GM12878 (cell line): ENCODE data around the gene ALX4. TPM values are rescaled to one million over a fixed set of nuclear protein-coding genes. Genes with fewer than 3 reads are reported as not detected.

ENCODE experiments used
- ATAC-seq: fragments of 200-7000 bp; cut with Tn5 transposase; 3 replicates; pipeline ENCODE4 v1.9.1; 2020; ENCODE audit warnings: mild to moderate bottlenecking, moderate library complexity
- BruUV-seq: library from RNA; stranded (reverse); fragments of 400-500 nt; replicated peaks from 2 replicates; lab custom pipeline; 2021; lab: Mats Ljungman, UMichigan
- CTCF ChIA-PET: fragments of 300-600 bp; sonication (Branson Sonifier 250); formaldehyde crosslinking; extraction: SDS; loops from one replicate; lab custom pipeline; 2021; ENCODE audit warnings: inconsistent platforms; lab: Yijun Ruan, JAX
- POLR2A ChIA-PET: fragments of 350-600 bp; formaldehyde crosslinking; extraction: SDS; loops from one replicate; lab custom pipeline; 2021; ENCODE audit warnings: inconsistent platforms; lab: Charles Lee
- RAD21 ChIA-PET: fragments of 300-600 bp; sonication (Branson Sonifier 250); formaldehyde crosslinking; loops from one replicate; lab custom pipeline; 2023; ENCODE audit warnings: antibody characterized with exemption; ENCODE audit not compliant: unreplicated experiment; lab: Charles Lee
- SMC1A ChIA-PET: fragments of 300-600 bp; sonication (Branson Sonifier 250); formaldehyde crosslinking; loops from one replicate; lab custom pipeline; 2023; ENCODE audit not compliant: unreplicated experiment, uncharacterized antibody; lab: Charles Lee
- DNase-seq: peaks from one replicate; pipeline ENCODE4 v3.0.0-alpha.2; 2011; ENCODE audit warnings: low read depth, low spot score
- FAIRE-seq: peaks from 3 replicates; lab custom pipeline; 2011; peaks lifted over from hg19 to GRCh38; lab: Jason Lieb, UNC
- H2AFZ ChIP-seq: 2 replicates; pipeline ENCODE4 v1.6.0; 2011; ENCODE audit warnings: low read depth, low read length, control low read depth; ENCODE audit not compliant: control insufficient read depth
- H3K27ac ChIP-seq: 2 replicates; pipeline ENCODE4 v1.5.1; 2011; ENCODE audit warnings: control low read depth; ENCODE audit not compliant: control insufficient read depth, insufficient read depth
- H3K27me3 ChIP-seq, 2 experiments: replicated peaks in 1 of 2; 2 replicates each; pipeline versions ENCODE4 v1.6.0 to v1.6.1; 2011; ENCODE audit warnings: low read length in 1 of 2; ENCODE audit not compliant: control insufficient read depth in 2 of 2, insufficient read depth in 2 of 2
- H3K36me3 ChIP-seq, 2 experiments: 2 replicates each; pipeline ENCODE4 v1.5.1; 2011; ENCODE audit warnings: low read length in 1 of 2; ENCODE audit not compliant: control insufficient read depth in 2 of 2, insufficient read depth in 2 of 2
- H3K4me1 ChIP-seq: 2 replicates; pipeline ENCODE4 v1.6.1; 2011; ENCODE audit warnings: mild to moderate bottlenecking, low read length, moderate library complexity, mixed read lengths; ENCODE audit not compliant: control insufficient read depth, insufficient read depth
- H3K4me2 ChIP-seq: 2 replicates; pipeline ENCODE4 v1.6.0; 2011; ENCODE audit warnings: control low read depth; ENCODE audit not compliant: control insufficient read depth, insufficient read depth
- H3K4me3 ChIP-seq: fragments of 200-600 bp; sonication (generic); 2 replicates; pipeline ENCODE4 v1.5.1; 2016
- H3K79me2 ChIP-seq: 2 replicates; pipeline ENCODE4 v1.6.0; 2011; ENCODE audit warnings: low read length; ENCODE audit not compliant: control insufficient read depth, insufficient read depth
- H3K9ac ChIP-seq: 2 replicates; pipeline ENCODE4 v1.8.0; 2011; ENCODE audit warnings: low read length, control low read depth, mixed read lengths; ENCODE audit not compliant: control insufficient read depth, insufficient read depth
- H3K9me3 ChIP-seq: replicated peaks from 3 replicates; pipeline ENCODE4 v1.5.1; 2011; ENCODE audit warnings: mild to moderate bottlenecking, low read length; ENCODE audit not compliant: control insufficient read depth, insufficient read depth
- H4K20me1 ChIP-seq: 2 replicates; pipeline ENCODE4 v1.6.0; 2011; ENCODE audit not compliant: control insufficient read depth, insufficient read depth
- CUX1 ChIP-seq: IDR thresholded peaks from 2 replicates; pipeline ENCODE4 v1.6.1; 2012; ENCODE audit warnings: improper control_type of control experiment, low read depth, low read length; ENCODE audit not compliant: insufficient replicate concordance
- E2F8 ChIP-seq: fragments of 450-650 bp; IDR thresholded peaks from 2 replicates; pipeline ENCODE4 v1.6.1; 2018; ENCODE audit warnings: mild to moderate bottlenecking, low read depth, moderate library complexity; ENCODE audit not compliant: partially characterized antibody
- EP300 ChIP-seq, 2 experiments: fragments of 150-350 bp in 1 of 2; IDR thresholded peaks; 2 replicates each; pipeline ENCODE4 v1.6.1; 2011 to 2012; ENCODE audit warnings: low read depth in 2 of 2, low read length in 2 of 2, borderline replicate concordance in 1 of 2, improper control_type of control experiment in 1 of 2, inconsistent platforms in 1 of 2; ENCODE audit not compliant: control insufficient read depth in 1 of 2
- ESRRA ChIP-seq: IDR thresholded peaks from 2 replicates; pipeline ENCODE4 v1.6.1; 2012; ENCODE audit warnings: mild to moderate bottlenecking, low read length, improper control_type of control experiment
- JUND ChIP-seq: IDR thresholded peaks from 2 replicates; pipeline ENCODE4 v1.6.1; 2012; ENCODE audit warnings: low read depth, mild to moderate bottlenecking, low read length, improper control_type of control experiment, moderate library complexity
- KAT2A ChIP-seq: conservative IDR thresholded peaks from 2 replicates; pipeline ENCODE4 v1.6.1; 2011; ENCODE audit warnings: low read depth, low read length; ENCODE audit not compliant: control insufficient read depth
- RFX5 ChIP-seq: IDR thresholded peaks from 2 replicates; pipeline ENCODE4 v1.6.1; 2011; ENCODE audit warnings: low read depth, low read length, improper control_type of control experiment
- SPI1 ChIP-seq: IDR thresholded peaks from 2 replicates; pipeline ENCODE4 v1.6.1; 2011; ENCODE audit warnings: low read depth, mild to moderate bottlenecking, low read length, moderate library complexity, borderline replicate concordance; ENCODE audit not compliant: insufficient read depth
- USF1 ChIP-seq: IDR thresholded peaks from 2 replicates; pipeline ENCODE4 v1.6.1; 2011; ENCODE audit warnings: borderline replicate concordance, low read depth, mild to moderate bottlenecking, moderate library complexity, mixed read lengths, low read length; ENCODE audit not compliant: insufficient read depth; ENCODE audit errors: extremely low read length
- WRNIP1 ChIP-seq: IDR thresholded peaks from 2 replicates; pipeline ENCODE4 v1.6.1; 2011; ENCODE audit warnings: low read depth, low read length, improper control_type of control experiment, borderline replicate concordance
- WGBS: methylation state at CpG from one replicate; pipeline ENCODE4 v1.1.6; 2016; ENCODE audit warnings: low lambda C conversion rate; ENCODE audit not compliant: insufficient replicate concordance, insufficient coverage; ENCODE audit errors: missing lambda C conversion rate; 5-methylcytosine and 5-hydroxymethylcytosine counted together
- in situ Hi-C: fragments of 300-500 bp; cut with MboI; formaldehyde crosslinking; loops from 9 replicates; pipeline ENCODE4 v1.14.3; 2018; ENCODE audit warnings: mixed read lengths
- intact Hi-C: fragments of 100-400 bp; cut with micrococcal nuclease; formaldehyde crosslinking; loops from one replicate; pipeline ENCODE4 v1.14.2; 2022; ENCODE audit not compliant: unreplicated experiment
- polyA plus RNA-seq, 11 experiments: library from polyadenylated mRNA; depleted of rRNA in 4 of 11; unstranded in 6 of 11; stranded (reverse) in 5 of 11; fragments of >200 nt; fragmentation: Nextera tagmentation in 4 of 11; fragmentation: Illumina TruSeq in 1 of 11; extraction: Ambion mirVana in 4 of 11; extraction: Trizol in 1 of 11; gene quantifications; 1 replicate in 1 of 11; 2 replicates in 10 of 11; pipeline versions ENCODE4 v1.2.1 to v1.2.3, GENCODE V29; 2011 to 2016; ENCODE audit warnings: inconsistent platforms in 2 of 11, missing spikeins in 2 of 11, low read depth in 1 of 11
- total RNA-seq, 4 experiments: library from RNA; depleted of rRNA in 3 of 4; stranded (reverse); fragments of >200 nt in 3 of 4; fragmentation: Illumina TruSeq in 1 of 4; extraction: Trizol in 1 of 4; gene quantifications; 2 replicates each; pipeline versions ENCODE4 v1.2.1 to v1.2.3, GENCODE V29; 2013 to 2021
- TF ChIP-seq, protein P1 (sequence below): fragments of 450-650 bp; IDR thresholded peaks from 2 replicates; pipeline ENCODE4 v1.6.1; 2018; ENCODE audit warnings: borderline replicate concordance, mild to moderate bottlenecking; ENCODE audit not compliant: partially characterized antibody

ALX4 gene
- total and polyA plus RNA-seq, 10 of the 15 experiments (the other 5 are each of a cell fraction or from before 2014, with no cell fraction given): not detected

DNA sequence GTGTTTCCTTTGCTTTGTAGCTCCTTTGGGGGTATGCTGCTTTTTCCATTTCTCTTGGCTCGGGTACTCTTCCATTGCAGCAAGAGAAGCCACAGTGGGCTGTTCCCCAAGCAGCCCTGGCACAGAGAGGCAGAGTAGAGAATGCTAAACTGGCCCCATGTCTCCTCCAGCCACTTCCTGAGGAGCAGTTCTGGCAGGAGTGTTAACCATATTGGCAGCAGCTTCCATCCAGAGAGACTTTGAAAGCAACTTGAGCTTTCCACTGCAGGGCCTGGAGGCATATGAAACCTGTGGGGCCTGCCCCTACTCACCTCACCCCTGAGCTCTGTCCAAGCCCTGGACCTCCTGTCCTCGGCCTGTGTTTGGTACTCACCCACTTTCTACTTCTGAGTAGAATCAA, 61.8 kb downstream of the ALX4 start:
- H3K9me3 ChIP-seq: peaks cover 2% of the 10 kb centered on the region; the same call in 2 of the 3 replicates
- H2AFZ ChIP-seq: no peak overlapping the region
- 81% methylated on average over 2 of the region's 2 CpGs for WGBS
- H3K27me3 ChIP-seq: no peaks in the 10 kb centered on the region
- H4K20me1 ChIP-seq: no peaks in the 10 kb centered on the region; the same call in 1 of the 2 replicates
- no peak overlapping the region for H3K9ac ChIP-seq
- no peak overlapping the region for H3K4me3 ChIP-seq
- DNase-seq: no peak
- intact Hi-C loops: no loop called here
- FAIRE-seq: no peak
- H3K4me2 ChIP-seq: no peak overlapping the region
- ChIA-PET SMC1A (interaction anchor here (1.3 kb wide), 1 partner anchor 19 kb away, joined by 4 read pairs; no protein-coding TSS in a partner anchor), POLR2A (no interaction called here), CTCF (interaction anchor here (1.2 kb wide), 1 partner anchor 37 kb away, joined by 3 read pairs; no protein-coding TSS in a partner anchor), RAD21 (no interaction called here)
- ATAC-seq: no peak
- peaks cover 0 to 4% of the 10 kb centered on the region in 2 experiments; a peak in 3 of 4 replicates for H3K36me3 ChIP-seq
- H3K4me1 ChIP-seq: no peaks in the 10 kb centered on the region
- no peak overlapping the region for H3K27ac ChIP-seq
- in situ Hi-C loops: no loop called here
- no TSS peak for BruUV-seq
- H3K79me2 ChIP-seq: no peaks in the 10 kb centered on the region
- TF ChIP-seq KAT2A: no peak
- TF ChIP-seq ESRRA: no peak
- no peak for TF ChIP-seq EP300 (IDR thresholded peaks at IDR 0.05; ENCODE audit: borderline replicate concordance in 1 of 2, control insufficient read depth in 1 of 2, low read depth in 2 of 2, low read length in 2 of 2)
- TF ChIP-seq, protein P1, sequence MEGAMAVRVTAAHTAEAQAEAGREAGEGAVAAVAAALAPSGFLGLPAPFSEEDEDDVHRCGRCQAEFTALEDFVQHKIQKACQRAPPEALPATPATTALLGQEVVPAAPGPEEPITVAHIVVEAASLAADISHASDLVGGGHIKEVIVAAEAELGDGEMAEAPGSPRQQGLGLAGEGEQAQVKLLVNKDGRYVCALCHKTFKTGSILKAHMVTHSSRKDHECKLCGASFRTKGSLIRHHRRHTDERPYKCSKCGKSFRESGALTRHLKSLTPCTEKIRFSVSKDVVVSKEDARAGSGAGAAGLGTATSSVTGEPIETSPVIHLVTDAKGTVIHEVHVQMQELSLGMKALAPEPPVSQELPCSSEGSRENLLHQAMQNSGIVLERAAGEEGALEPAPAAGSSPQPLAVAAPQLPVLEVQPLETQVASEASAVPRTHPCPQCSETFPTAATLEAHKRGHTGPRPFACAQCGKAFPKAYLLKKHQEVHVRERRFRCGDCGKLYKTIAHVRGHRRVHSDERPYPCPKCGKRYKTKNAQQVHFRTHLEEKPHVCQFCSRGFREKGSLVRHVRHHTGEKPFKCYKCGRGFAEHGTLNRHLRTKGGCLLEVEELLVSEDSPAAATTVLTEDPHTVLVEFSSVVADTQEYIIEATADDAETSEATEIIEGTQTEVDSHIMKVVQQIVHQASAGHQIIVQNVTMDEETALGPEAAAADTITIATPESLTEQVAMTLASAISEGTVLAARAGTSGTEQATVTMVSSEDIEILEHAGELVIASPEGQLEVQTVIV: no peak
- no peak for TF ChIP-seq JUND
- TF ChIP-seq USF1: no peak
- TF ChIP-seq RFX5: no peak
- TF ChIP-seq WRNIP1: no peak
- TF ChIP-seq CUX1: no peak
- no peak for TF ChIP-seq SPI1
- TF ChIP-seq E2F8: no peak
